ENCODE measurements around the gene SMC1B.

Gene SMC1B

GRCh38 chr22:45322873-45323525 is 90.4 kb downstream of the SMC1B start:
- TF ChIP-seq CTCF (IDR thresholded peaks at IDR 0.05; ENCODE audit: insufficient read depth, low read depth, low read length, missing control alignments) = no peak
- no peak overlapping the region for H3K4me3 ChIP-seq (ENCODE audit: low read length)
- DNase-seq (ENCODE audit: low read depth) = no peak

GRCh38 chr22:45321827-45322226 is 91.6 kb downstream of the SMC1B start:
- TF ChIP-seq CTCF (IDR thresholded peaks at IDR 0.05; ENCODE audit: insufficient read depth, low read depth, low read length, missing control alignments) = no peak
- DNase-seq (ENCODE audit: low read depth) = no peak
- no peak overlapping the region for H3K4me3 ChIP-seq (ENCODE audit: low read length)

- no peak overlapping the region for H3K4me3 ChIP-seq (ENCODE audit: low read length)
- TF ChIP-seq CTCF (IDR thresholded peaks at IDR 0.05; ENCODE audit: insufficient read depth, low read depth, low read length, missing control alignments) = no peak
- no peak for DNase-seq (ENCODE audit: low read depth)
Measured at GRCh38 chr22:45320357-45320976, 92.9 kb downstream of the SMC1B start.

- no peak overlapping the region for H3K4me3 ChIP-seq (ENCODE audit: low read length)
- no peak for TF ChIP-seq CTCF (IDR thresholded peaks at IDR 0.05; ENCODE audit: insufficient read depth, low read depth, low read length, missing control alignments)
- no peak for DNase-seq (ENCODE audit: low read depth)
Measured at GRCh38 chr22:45319324-45319685, 94.1 kb downstream of the SMC1B start.

GRCh38 chr22:45318558-45319323 is 94.7 kb downstream of the SMC1B start:
- no peak overlapping the region for H3K4me3 ChIP-seq (ENCODE audit: low read length)
- no peak for DNase-seq (ENCODE audit: low read depth)
- TF ChIP-seq CTCF (IDR thresholded peaks at IDR 0.05; ENCODE audit: insufficient read depth, low read depth, low read length, missing control alignments) = no peak

- TF ChIP-seq CTCF (IDR thresholded peaks at IDR 0.05; ENCODE audit: insufficient read depth, low read depth, low read length, missing control alignments) = no peak
- peak; percentile 79 for DNase-seq (ENCODE audit: low read depth)
- H3K4me3 ChIP-seq (ENCODE audit: low read length) = no peak overlapping the region
Measured at GRCh38 chr22:45318168-45318557, 95.2 kb downstream of the SMC1B start.

Measured in epithelial cell of esophagus (primary cell).